ENCODE results near the gene TGFA. TPM values are rescaled to one million over a fixed set of nuclear protein-coding genes. Genes with fewer than 3 reads are reported as not detected.

The TGFA gene
- total RNA-seq, 2 donors from 2014 or later, result 13.5 to 18.5 TPM

DNA sequence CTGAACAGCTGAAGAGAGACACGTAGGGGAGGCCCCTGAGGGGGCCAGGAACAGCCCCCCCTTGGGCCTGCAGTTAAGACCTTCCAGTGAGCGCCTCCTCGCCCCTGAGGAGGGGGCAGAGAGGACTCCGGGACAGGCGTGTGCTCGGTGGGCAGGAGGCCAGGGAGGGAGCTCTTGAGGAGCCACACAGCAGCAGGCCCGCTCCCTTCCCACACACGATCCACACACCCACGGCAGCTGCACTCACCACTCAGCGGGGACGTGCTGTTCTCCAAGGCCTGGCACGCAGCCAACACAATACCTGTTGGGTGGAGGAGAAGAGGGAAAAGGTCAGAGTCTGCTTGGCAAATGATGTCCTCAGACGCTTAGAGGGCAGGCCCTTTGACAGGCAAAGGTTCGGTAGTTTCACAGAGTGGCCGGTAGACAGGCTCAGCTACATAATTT lies 39.0 kb downstream of the TGFA start:
- peak in 1 of 3 donors; percentile 9 for TF ChIP-seq POLR2A (IDR thresholded peaks at IDR 0.05)
- TF ChIP-seq, protein P1, sequence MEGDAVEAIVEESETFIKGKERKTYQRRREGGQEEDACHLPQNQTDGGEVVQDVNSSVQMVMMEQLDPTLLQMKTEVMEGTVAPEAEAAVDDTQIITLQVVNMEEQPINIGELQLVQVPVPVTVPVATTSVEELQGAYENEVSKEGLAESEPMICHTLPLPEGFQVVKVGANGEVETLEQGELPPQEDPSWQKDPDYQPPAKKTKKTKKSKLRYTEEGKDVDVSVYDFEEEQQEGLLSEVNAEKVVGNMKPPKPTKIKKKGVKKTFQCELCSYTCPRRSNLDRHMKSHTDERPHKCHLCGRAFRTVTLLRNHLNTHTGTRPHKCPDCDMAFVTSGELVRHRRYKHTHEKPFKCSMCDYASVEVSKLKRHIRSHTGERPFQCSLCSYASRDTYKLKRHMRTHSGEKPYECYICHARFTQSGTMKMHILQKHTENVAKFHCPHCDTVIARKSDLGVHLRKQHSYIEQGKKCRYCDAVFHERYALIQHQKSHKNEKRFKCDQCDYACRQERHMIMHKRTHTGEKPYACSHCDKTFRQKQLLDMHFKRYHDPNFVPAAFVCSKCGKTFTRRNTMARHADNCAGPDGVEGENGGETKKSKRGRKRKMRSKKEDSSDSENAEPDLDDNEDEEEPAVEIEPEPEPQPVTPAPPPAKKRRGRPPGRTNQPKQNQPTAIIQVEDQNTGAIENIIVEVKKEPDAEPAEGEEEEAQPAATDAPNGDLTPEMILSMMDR (IDR thresholded peaks at IDR 0.05), result peak in 1 of 7 experiments; percentile 7
- Histone ChIP-seq H3K27me3 (no peaks in the 10 kb centered on the region), H3K27ac (peak overlapping the region; percentile 30 to 70 (median 60)), H3K4me1 (peaks cover 37% of the 10 kb centered on the region), H3K36me3 (replicated peaks in 1 of 2; ENCODE audit: insufficient read depth in 1 of 2, low read depth in 2 of 2) (no peaks in the 10 kb centered on the region), H3K4me3 (no peak overlapping the region), H3K9me3 (no peaks in the 10 kb centered on the region)
- intact Hi-C loops (cut with DNase I), result no loop called here
- DNase-seq (peak; percentile 91 to 96 (median 93)), ATAC-seq (peak; percentile 92)
- 24 to 28% methylated on average over 11 to 14 of the region's 15 CpGs for WGBS, 2 donors

DNA sequence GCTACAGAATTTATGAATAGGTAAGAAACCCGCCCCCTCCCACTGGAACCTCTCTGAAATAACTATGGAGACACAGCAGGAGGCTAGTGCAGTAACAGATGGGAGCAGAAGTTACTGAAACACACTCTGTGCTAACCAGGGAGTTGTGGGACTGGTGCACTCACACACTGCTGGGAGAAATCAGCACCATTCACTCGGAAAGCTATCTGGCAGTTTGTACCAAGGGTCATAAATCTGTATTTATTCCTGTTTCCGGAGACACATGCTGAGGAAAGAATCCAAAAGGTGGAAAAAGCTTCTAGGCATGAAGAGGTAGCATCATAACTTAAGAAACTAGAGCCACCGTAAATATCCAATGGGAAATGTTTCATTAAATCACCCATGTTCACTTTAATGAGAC lies 39.9 kb downstream of the TGFA start:
- intact Hi-C loops (cut with DNase I), result no loop called here
- Histone ChIP-seq H3K27ac (peak overlapping the region in 1 of 4 donors; percentile 70), H3K9me3 (no peaks in the 10 kb centered on the region), H3K36me3 (replicated peaks in 1 of 2; ENCODE audit: insufficient read depth in 1 of 2, low read depth in 2 of 2) (no peaks in the 10 kb centered on the region), H3K4me3 (no peak overlapping the region), H3K27me3 (no peaks in the 10 kb centered on the region), H3K4me1 (peaks cover 46% of the 10 kb centered on the region)
- no peak for TF ChIP-seq POLR2A (IDR thresholded peaks at IDR 0.05)
- DNase-seq (no peak), ATAC-seq (no peak)
- WGBS, 2 donors, result 66 to 74% methylated on average over 4 of the region's 4 CpGs

DNA sequence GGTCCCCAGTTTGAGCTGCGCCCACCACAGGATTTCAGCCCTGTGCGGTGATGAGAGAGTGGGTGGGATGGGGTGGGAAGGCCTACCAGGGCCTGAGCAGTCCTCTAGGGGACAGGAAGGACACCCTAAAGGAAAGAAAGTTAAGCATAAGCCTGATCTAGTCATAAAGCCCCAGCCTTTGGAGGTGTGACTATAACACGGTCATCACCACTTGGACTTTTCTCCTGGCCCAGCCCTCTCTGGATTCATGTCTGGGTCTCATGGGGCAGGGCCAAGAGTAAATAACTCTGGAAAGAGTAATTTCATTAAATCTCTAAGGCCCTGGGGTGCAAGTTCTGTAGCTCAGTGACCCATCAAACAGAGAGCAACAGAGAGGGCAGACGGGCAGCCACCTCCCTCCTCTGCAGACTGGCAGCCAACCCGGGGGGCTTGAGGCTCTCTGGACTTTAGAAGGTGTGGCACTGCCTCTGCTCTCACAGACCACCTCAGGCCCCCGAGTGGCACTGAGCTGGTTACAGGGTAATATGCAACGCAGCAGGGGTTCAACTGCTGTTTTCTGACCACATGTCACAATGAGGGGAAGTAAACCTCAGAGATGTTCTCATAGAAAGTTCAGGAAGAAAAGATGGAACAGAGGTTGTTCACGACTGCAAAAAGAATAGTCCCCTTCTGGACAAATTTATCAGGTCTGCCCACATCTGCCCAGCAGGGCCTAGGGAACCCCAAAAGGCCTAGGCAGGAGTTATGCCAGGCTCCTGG lies 41.5 kb downstream of the TGFA start:
- H3K27me3 ChIP-seq, result no peaks in the 10 kb centered on the region
- ATAC-seq (no peak), DNase-seq (no peak)
- H3K9me3 ChIP-seq, result no peaks in the 10 kb centered on the region
- intact Hi-C loops (cut with DNase I), result no loop called here
- no peak overlapping the region for H3K4me3 ChIP-seq
- WGBS, 2 donors, result 86 to 92% methylated on average over 7 to 8 of the region's 8 CpGs
- TF ChIP-seq, protein P1 (IDR thresholded peaks at IDR 0.05), result no peak
- no peak for TF ChIP-seq POLR2A (IDR thresholded peaks at IDR 0.05)
- H3K4me1 ChIP-seq, result peaks cover 41% of the 10 kb centered on the region
- H3K27ac ChIP-seq, result no peak overlapping the region
- H3K36me3 ChIP-seq (replicated peaks in 1 of 2; ENCODE audit: insufficient read depth in 1 of 2, low read depth in 2 of 2), result no peaks in the 10 kb centered on the region

DNA sequence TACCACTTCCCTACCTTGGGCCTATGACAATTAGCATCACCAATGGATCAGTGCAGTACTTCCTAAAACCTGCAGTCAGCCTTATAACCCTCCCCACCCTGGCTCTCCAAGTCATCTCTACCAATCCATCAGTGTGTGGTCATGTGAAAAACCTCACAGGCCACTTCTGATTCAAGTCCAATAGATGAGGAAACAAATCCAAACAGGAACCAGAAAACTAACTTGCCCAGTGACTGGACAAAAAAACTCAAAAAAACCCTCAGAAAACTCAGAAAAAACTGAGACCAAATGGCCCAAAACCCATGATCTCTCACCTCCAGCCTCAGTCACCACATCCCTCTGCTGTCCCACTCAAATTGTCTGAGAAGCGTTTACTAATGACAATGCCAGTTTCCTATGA lies 43.3 kb downstream of the TGFA start:
- Histone ChIP-seq H3K4me1 (peaks cover 29% of the 10 kb centered on the region), H3K4me3 (no peak overlapping the region), H3K27me3 (no peaks in the 10 kb centered on the region), H3K9me3 (no peaks in the 10 kb centered on the region), H3K36me3 (replicated peaks in 1 of 2; ENCODE audit: insufficient read depth in 1 of 2, low read depth in 2 of 2) (no peaks in the 10 kb centered on the region), H3K27ac (peak overlapping the region in 1 of 4 donors; percentile 67)
- ATAC-seq (no peak), DNase-seq (no peak)
- intact Hi-C loops (cut with DNase I), result no loop called here
- WGBS, 2 donors, result 89 to 93% methylated on average over 1 of the region's 1 CpG
- no peak for TF ChIP-seq POLR2A (IDR thresholded peaks at IDR 0.05)
- TF ChIP-seq, protein P1 (IDR thresholded peaks at IDR 0.05), result no peak

DNA sequence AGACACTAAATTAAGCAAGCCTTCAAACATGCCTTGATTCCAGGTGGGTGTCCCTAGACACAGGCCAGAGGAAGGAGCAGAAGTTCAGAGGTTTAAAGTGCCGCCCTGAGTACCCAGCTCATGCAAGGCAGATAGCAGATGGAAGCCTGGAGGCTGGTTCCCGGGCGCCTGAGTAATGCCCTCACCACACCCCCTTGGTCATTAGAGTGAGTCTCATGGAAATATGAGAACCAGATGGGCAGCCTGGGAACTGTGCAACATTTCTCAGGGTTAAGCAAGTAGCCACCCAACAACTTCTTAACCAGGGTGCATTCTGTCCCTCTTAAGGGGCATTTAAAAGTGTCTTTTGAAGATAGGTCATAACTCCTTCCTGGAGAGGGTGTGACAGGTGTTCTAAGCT lies 44.1 kb downstream of the TGFA start:
- TF ChIP-seq, protein P1 (IDR thresholded peaks at IDR 0.05), result no peak
- no peak for TF ChIP-seq POLR2A (IDR thresholded peaks at IDR 0.05)
- intact Hi-C loops (cut with DNase I), result no loop called here
- H3K9me3 ChIP-seq, result no peaks in the 10 kb centered on the region
- no peaks in the 10 kb centered on the region for H3K36me3 ChIP-seq (replicated peaks in 1 of 2; ENCODE audit: insufficient read depth in 1 of 2, low read depth in 2 of 2)
- peak overlapping the region in 3 of 4 donors; percentile 18 to 67 (median 61) for H3K27ac ChIP-seq
- ATAC-seq (peak; percentile 79), DNase-seq (peak in 2 of 4 donors; percentile 26 to 58)
- no peaks in the 10 kb centered on the region for H3K27me3 ChIP-seq
- no peak overlapping the region for H3K4me3 ChIP-seq
- H3K4me1 ChIP-seq, result peaks cover 22% of the 10 kb centered on the region
- WGBS, 2 donors, result 68% methylated on average over 3 of the region's 3 CpGs; no CpG with 5 or more reads in 1 of the 2 donors

Measured in body of pancreas (tissue), 4 donors.